Stomach (tissue), 9 donors: Measurements from ENCODE around the gene MRGPRG. TPM values are rescaled to one million over a fixed set of nuclear protein-coding genes. Genes with fewer than 3 reads are reported as not detected.
A peak's percentile ranks its signal among the peaks of the same experiment; 100 is the strongest.

Experiments used
- DNase-seq, 2 donors: peaks; one replicate each; pipeline versions ENCODE4 v3.0.0 to v3.0.0-alpha.2; 2013 to 2019
- H3K27ac ChIP-seq, 5 donors: fragments of 200-600 bp in 4 of 5; sonication (generic) in 4 of 5; one replicate each; pipeline ENCODE4 v1.5.1; 2013 to 2019; ENCODE audit warnings: mild to moderate bottlenecking in 1 of 5, moderate library complexity in 1 of 5
- H3K27me3 ChIP-seq, 3 donors: fragments of 200-600 bp; sonication (generic); one replicate each; pipeline ENCODE4 v1.5.1; 2017 to 2019; ENCODE audit warnings: mixed run types in 1 of 3
- H3K36me3 ChIP-seq, 4 donors: fragments of 200-600 bp; sonication (generic); 1 replicate in 3 of 4; 2 replicates in 1 of 4; pipeline ENCODE4 v1.5.1; 2016 to 2019
- H3K4me1 ChIP-seq, 4 donors: fragments of 200-600 bp; sonication (generic); one replicate each; pipeline ENCODE4 v1.5.1; 2016 to 2019
- H3K4me3 ChIP-seq, 4 donors: fragments of 200-600 bp; sonication (generic) in 3 of 4; one replicate each; pipeline ENCODE4 v1.5.1; 2016 to 2019; ENCODE audit warnings: mild to moderate bottlenecking in 1 of 4
- H3K9me3 ChIP-seq, 4 donors: fragments of 200-600 bp; sonication (generic); one replicate each; pipeline ENCODE4 v1.5.1; 2016 to 2019
- EP300 ChIP-seq: sonication (generic); formaldehyde crosslinking; IDR thresholded peaks from one replicate; pipeline ENCODE4 v1.6.1; 2017; ENCODE audit warnings: antibody characterized with exemption
- POLR2A ChIP-seq, 4 donors: fragments of 450-650 bp; IDR thresholded peaks; one replicate each; pipeline ENCODE4 v1.6.1; 2016; ENCODE audit warnings: antibody characterized with exemption in 4 of 4, control low read depth in 2 of 4, mild to moderate bottlenecking in 1 of 4, moderate library complexity in 1 of 4
- POLR2AphosphoS5 ChIP-seq, 3 donors: sonication (generic); formaldehyde crosslinking; IDR thresholded peaks; one replicate each; pipeline ENCODE4 v1.6.1; 2016; ENCODE audit warnings: antibody characterized with exemption in 3 of 3
- WGBS, 5 donors: extraction: QIAGEN DNeasy Blood & Tissue Kit in 3 of 5; methylation state at CpG; one replicate each; pipeline versions ENCODE4 v1.1.5 to v1.1.7; 2013 to 2018; 5-methylcytosine and 5-hydroxymethylcytosine counted together
- intact Hi-C: fragments of 100-400 bp; cut with DNase I; formaldehyde crosslinking; loops from one replicate; pipeline ENCODE4 v1.15.1; 2023; ENCODE audit warnings: low total_unique reads
- polyA plus RNA-seq, 3 donors: library from polyadenylated mRNA; stranded (reverse); fragments of 200-250 nt; gene quantifications; one replicate each; pipeline ENCODE4 v1.2.3, GENCODE V29; 2013
- total RNA-seq, 5 donors: library from RNA; depleted of rRNA; stranded (reverse); fragments of >200 nt; gene quantifications; one replicate each; pipeline versions ENCODE4 v1.1.0 to v1.2.3, GENCODE V29; 2014 to 2016
- TF ChIP-seq, protein P1 (sequence below), 7 experiments: fragments of 450-650 bp in 4 of 7; fragments of 200-600 bp in 3 of 7; sonication (generic) in 3 of 7; IDR thresholded peaks; one replicate each; pipeline ENCODE4 v1.5.1; 2016 to 2019; ENCODE audit warnings: antibody characterized with exemption in 7 of 7, control low read depth in 2 of 7, mild to moderate bottlenecking in 1 of 7
- donor health status: healthy with polysubstance abuse.
- donor health status: Bipolar disorder and iron deficiency.
- donor health status: healthy.

The MRGPRG gene
- total and polyA plus RNA-seq, 8 donors = not detected

DNA sequence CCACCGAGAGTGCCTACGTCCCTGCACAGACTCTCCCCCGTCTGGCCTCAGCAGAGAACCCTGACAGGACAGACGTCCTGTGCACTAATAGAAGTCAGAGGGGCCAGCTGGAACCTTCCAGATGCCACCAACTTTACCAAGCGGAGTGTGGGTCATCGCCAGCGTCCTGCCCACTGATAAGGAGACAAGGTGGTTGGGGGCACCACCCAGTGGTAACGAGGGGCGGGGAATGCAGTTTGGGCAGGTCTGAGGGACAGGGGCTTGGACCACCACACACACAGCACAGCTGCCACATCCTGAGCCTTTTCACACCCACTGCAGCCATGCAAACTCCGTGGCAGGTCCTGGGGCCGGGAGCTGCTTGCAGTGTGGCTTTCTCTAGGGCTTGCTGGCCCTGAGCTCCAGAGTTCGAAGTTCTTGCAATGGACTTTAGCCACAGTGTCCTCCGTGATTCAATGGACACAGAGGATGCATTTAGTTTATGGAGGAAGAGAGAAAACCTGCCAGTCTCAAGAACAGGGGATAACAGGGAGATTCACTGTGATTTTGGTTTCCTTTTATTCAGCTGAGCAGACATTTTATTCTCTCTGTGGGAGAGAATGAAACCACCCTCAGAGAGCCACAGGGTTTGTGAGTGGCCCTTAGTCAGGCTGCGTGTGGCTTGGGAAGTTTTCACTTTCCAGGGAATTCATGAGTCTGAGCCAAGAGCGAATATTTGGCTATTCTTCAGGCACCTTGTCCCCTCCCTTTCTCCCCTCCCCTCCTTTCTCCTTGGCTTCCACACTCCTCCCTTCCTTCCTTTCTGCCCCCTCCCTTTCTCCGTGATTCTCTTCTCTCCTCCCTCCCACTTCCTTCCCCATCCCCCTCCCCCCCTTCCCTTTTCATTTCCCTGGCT lies 13.1 kb downstream of the MRGPRG start:
- Histone ChIP-seq H3K4me3 (no peak overlapping the region), H3K36me3 (no peaks in the 10 kb centered on the region), H3K9me3 (peaks cover 0 to 2% (median under 1%) of the 10 kb centered on the region in 4 donors), H3K27me3 (peaks cover 6 to 46% (median 40%) of the 10 kb centered on the region in 3 donors), H3K27ac (no peak overlapping the region), H3K4me1 (peaks cover 7 to 21% (median 13%) of the 10 kb centered on the region in 4 donors)
- TF ChIP-seq, protein P1, sequence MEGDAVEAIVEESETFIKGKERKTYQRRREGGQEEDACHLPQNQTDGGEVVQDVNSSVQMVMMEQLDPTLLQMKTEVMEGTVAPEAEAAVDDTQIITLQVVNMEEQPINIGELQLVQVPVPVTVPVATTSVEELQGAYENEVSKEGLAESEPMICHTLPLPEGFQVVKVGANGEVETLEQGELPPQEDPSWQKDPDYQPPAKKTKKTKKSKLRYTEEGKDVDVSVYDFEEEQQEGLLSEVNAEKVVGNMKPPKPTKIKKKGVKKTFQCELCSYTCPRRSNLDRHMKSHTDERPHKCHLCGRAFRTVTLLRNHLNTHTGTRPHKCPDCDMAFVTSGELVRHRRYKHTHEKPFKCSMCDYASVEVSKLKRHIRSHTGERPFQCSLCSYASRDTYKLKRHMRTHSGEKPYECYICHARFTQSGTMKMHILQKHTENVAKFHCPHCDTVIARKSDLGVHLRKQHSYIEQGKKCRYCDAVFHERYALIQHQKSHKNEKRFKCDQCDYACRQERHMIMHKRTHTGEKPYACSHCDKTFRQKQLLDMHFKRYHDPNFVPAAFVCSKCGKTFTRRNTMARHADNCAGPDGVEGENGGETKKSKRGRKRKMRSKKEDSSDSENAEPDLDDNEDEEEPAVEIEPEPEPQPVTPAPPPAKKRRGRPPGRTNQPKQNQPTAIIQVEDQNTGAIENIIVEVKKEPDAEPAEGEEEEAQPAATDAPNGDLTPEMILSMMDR (IDR thresholded peaks at IDR 0.05) = no peak
- TF ChIP-seq POLR2AphosphoS5 (IDR thresholded peaks at IDR 0.05) (no peak), EP300 (no peak), POLR2A (IDR thresholded peaks at IDR 0.05) (no peak)
- peak in 1 of 2 donors; percentile 33 for DNase-seq
- intact Hi-C loops = no loop called here
- WGBS, 5 donors = 25 to 56% (median 47%) methylated on average over 13 to 16 of the region's 16 CpGs

DNA sequence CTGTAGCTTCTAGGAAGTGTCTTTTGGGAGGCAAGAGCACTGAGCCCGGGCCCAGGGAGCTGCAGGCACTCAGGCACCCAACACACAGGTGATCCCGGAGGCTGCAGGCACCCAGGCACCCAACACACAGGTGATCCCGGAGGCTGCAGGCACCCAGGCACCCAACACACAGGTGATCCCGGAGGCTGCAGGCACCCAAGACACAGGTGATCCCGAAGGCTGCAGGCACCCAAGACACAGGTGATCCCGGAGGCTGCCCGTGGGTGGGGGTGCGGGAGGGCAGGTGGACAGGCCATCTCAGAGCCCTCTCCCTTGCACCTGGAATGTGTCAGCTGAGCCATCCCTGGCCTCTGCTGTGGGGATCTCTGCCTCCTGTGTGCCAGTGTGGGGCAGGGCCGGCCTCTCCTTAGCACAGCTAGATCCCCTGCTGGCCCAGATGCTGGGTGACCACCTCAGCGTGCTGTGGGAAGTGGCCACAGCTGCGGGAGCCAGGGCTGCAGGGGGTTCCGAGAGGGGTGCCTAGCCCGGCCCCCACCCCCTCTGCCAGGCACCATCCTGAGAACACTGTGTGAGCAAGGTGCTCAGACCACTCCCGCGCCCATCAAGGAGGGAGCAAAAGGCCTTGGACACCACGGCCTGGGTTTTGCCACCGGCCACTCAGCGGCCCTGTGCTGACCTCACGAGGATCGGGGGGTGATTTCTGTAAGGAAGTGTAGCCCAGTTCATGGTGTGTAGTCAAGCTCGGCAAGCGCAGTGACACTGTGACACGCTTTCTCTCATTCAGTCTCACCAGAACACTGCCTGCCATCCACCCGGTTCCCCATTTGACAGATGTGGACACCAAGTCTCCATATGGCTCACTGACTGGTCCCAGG lies 14.2 kb downstream of the MRGPRG start:
- no peaks in the 10 kb centered on the region for H3K9me3 ChIP-seq
- no peaks in the 10 kb centered on the region for H3K36me3 ChIP-seq
- no peak overlapping the region for H3K4me3 ChIP-seq
- TF ChIP-seq EP300 (no peak), POLR2A (IDR thresholded peaks at IDR 0.05) (no peak), POLR2AphosphoS5 (IDR thresholded peaks at IDR 0.05) (no peak)
- TF ChIP-seq, protein P1 (IDR thresholded peaks at IDR 0.05) = no peak
- no peak for DNase-seq
- intact Hi-C loops = no loop called here
- no peak overlapping the region for H3K27ac ChIP-seq
- H3K4me1 ChIP-seq = peaks cover 7 to 21% (median 13%) of the 10 kb centered on the region in 4 donors
- 78 to 83% (median 80%) methylated on average over 12 to 24 of the region's 24 CpGs for WGBS, 5 donors
- peaks cover 6 to 58% (median 42%) of the 10 kb centered on the region in 3 donors for H3K27me3 ChIP-seq

DNA sequence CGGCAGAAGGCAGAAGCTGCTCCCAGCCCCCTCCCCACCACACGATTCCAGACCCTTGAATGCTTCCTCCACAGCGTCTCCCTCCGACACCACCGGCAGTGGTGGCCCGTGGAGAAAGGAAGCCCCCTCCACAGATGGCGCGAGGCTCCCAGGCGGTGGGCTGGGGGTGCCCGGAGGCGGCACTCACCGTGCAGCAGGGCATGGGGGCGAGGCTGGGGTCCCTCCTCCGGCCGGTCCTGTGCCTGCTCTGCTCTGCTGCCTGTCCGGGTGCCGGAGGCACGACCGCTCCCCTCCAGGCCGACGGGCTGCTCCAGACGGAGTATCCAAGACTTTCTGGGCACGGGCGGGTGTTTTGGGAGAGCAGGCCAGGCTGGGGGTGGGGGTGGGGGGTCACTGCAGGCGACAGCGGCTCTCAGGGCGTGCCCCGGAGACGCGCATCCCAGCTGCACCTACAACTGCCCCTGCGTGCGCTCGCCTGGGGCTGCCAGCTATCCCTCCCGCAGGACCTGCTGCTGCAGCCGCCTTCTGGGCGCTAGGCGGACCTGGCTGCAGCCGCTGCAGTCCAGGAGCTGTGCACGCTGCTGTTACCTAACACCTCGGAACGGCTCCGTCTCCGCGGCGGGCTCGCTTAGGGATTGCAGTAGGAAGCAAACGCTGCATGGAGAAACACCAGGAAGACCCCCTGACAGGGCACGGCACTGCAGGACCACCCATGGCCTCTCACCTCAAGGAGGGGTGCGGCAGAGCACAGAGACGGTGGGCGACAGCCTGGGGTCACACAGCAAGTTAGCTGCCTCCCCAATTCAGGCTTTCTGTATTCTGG lies 15.2 kb downstream of the MRGPRG start:
- peak overlapping the region in 1 of 4 donors; percentile 6 for H3K4me3 ChIP-seq
- 3 to 12% (median 5%) methylated on average over 25 to 51 of the region's 51 CpGs for WGBS, 5 donors
- TF ChIP-seq EP300 = no peak
- TF ChIP-seq, protein P1 (IDR thresholded peaks at IDR 0.05) = no peak
- TF ChIP-seq POLR2A (IDR thresholded peaks at IDR 0.05) = no peak
- no peak for TF ChIP-seq POLR2AphosphoS5 (IDR thresholded peaks at IDR 0.05)
- H3K36me3 ChIP-seq = no peaks in the 10 kb centered on the region
- H3K27ac ChIP-seq = no peak overlapping the region
- peaks cover 7 to 21% (median 13%) of the 10 kb centered on the region in 4 donors for H3K4me1 ChIP-seq
- peak in 1 of 2 donors; percentile 56 for DNase-seq
- no peaks in the 10 kb centered on the region for H3K9me3 ChIP-seq
- intact Hi-C loops = no loop called here
- H3K27me3 ChIP-seq = peaks cover 6 to 67% (median 42%) of the 10 kb centered on the region in 3 donors
